CD14-positive monocyte (primary cell): ENCODE results near the gene DNPEP. TPM values are rescaled to one million over a fixed set of nuclear protein-coding genes. Genes with fewer than 3 reads are reported as not detected.

Source experiments
- DNase-seq, 3 donors: peaks; one replicate each; pipeline ENCODE4 v3.0.0-alpha.2; 2011 to 2022
- H2AFZ ChIP-seq: 2 replicates; pipeline ENCODE4 v1.6.0; 2012; ENCODE audit warnings: mild to moderate bottlenecking, low read depth, low read length, inconsistent platforms; ENCODE audit not compliant: insufficient read depth, poor library complexity, severe bottlenecking
- H3K27ac ChIP-seq, 2 donors: 1 replicate in 1 of 2; 2 replicates in 1 of 2; pipeline ENCODE4 v1.5.1; 2012 to 2013; ENCODE audit warnings: low read length in 2 of 2, control low read depth in 1 of 2, inconsistent platforms in 1 of 2, low read depth in 1 of 2, mild to moderate bottlenecking in 1 of 2
- H3K27me3 ChIP-seq, 2 donors: one replicate each; pipeline versions ENCODE4 v1.6.0 to v1.6.1; 2011 to 2013; ENCODE audit warnings: low read length in 2 of 2; ENCODE audit not compliant: control insufficient read depth in 2 of 2, insufficient read depth in 2 of 2
- H3K36me3 ChIP-seq, 2 donors: replicated peaks in 1 of 2; 1 replicate in 1 of 2; 2 replicates in 1 of 2; pipeline versions ENCODE4 v1.5.1 to v1.6.1; 2012 to 2013; ENCODE audit warnings: low read length in 2 of 2, control low read depth in 1 of 2, inconsistent platforms in 1 of 2, mild to moderate bottlenecking in 1 of 2; ENCODE audit not compliant: insufficient read depth in 2 of 2, control insufficient read depth in 1 of 2
- H3K4me1 ChIP-seq, 2 donors: 1 replicate in 1 of 2; 2 replicates in 1 of 2; pipeline versions ENCODE4 v1.5.1 to v1.6.1; 2012 to 2013; ENCODE audit warnings: low read length in 2 of 2, control low read depth in 1 of 2, inconsistent platforms in 1 of 2, mild to moderate bottlenecking in 1 of 2, moderate library complexity in 1 of 2; ENCODE audit not compliant: insufficient read depth in 2 of 2, control insufficient read depth in 1 of 2
- H3K4me2 ChIP-seq: replicated peaks from 2 replicates; pipeline ENCODE3; 2012; ENCODE audit warnings: low read length, moderate library complexity, mild to moderate bottlenecking; ENCODE audit not compliant: poor library complexity, severe bottlenecking; ENCODE audit errors: extremely low read depth
- H3K4me3 ChIP-seq, 3 experiments: fragments of 200-600 bp in 1 of 3; sonication (generic) in 1 of 3; replicated peaks in 1 of 3; 1 replicate in 2 of 3; 2 replicates in 1 of 3; pipeline ENCODE4 v1.5.1; 2011 to 2013; ENCODE audit warnings: low read length in 3 of 3, mild to moderate bottlenecking in 3 of 3, control low read depth in 2 of 3, low read depth in 2 of 3, inconsistent platforms in 1 of 3, moderate library complexity in 1 of 3
- H3K79me2 ChIP-seq: 2 replicates; pipeline ENCODE4 v1.6.0; 2012; ENCODE audit warnings: mild to moderate bottlenecking, control low read depth, inconsistent platforms, low read length, moderate library complexity; ENCODE audit not compliant: insufficient read depth
- H3K9ac ChIP-seq: 2 replicates; pipeline ENCODE4 v1.6.0; 2017; ENCODE audit warnings: low read length, mild to moderate bottlenecking; ENCODE audit not compliant: insufficient read depth, poor library complexity, severe bottlenecking
- H3K9me3 ChIP-seq, 2 donors: replicated peaks in 1 of 2; 1 replicate in 1 of 2; 2 replicates in 1 of 2; pipeline versions ENCODE4 v1.5.1 to v1.6.1; 2012 to 2013; ENCODE audit warnings: low read length in 2 of 2, control low read depth in 1 of 2; ENCODE audit not compliant: control insufficient read depth in 1 of 2, insufficient read depth in 1 of 2
- H4K20me1 ChIP-seq: 2 replicates; pipeline ENCODE4 v1.6.0; 2012; ENCODE audit warnings: mild to moderate bottlenecking, low read length, control low read depth, moderate library complexity; ENCODE audit not compliant: insufficient read depth
- H3K27ac Mint-ChIP-seq, 7 donors: one replicate each; pipeline ENCODE4 v1.8.0; 2020; ENCODE audit warnings: mild to moderate bottlenecking in 7 of 7, mixed read lengths in 7 of 7, moderate library complexity in 6 of 7, inconsistent platforms in 2 of 7
- H3K27me3 Mint-ChIP-seq, 3 donors: one replicate each; pipeline ENCODE4 v1.8.0; 2021 to 2022; ENCODE audit warnings: low read depth in 3 of 3, mild to moderate bottlenecking in 3 of 3, mixed read lengths in 3 of 3, moderate library complexity in 3 of 3, inconsistent platforms in 1 of 3
- H3K36me3 Mint-ChIP-seq, 2 donors: one replicate each; pipeline ENCODE4 v1.8.0; 2020; ENCODE audit warnings: mixed read lengths in 2 of 2, inconsistent platforms in 1 of 2, mild to moderate bottlenecking in 1 of 2
- H3K4me1 Mint-ChIP-seq: one replicate; pipeline ENCODE4 v1.8.0; 2020; ENCODE audit warnings: mild to moderate bottlenecking, mixed read lengths
- H3K4me3 Mint-ChIP-seq, 2 donors: one replicate each; pipeline ENCODE4 v1.8.0; 2020; ENCODE audit warnings: mild to moderate bottlenecking in 2 of 2, mixed read lengths in 2 of 2, moderate library complexity in 1 of 2
- H3K9me3 Mint-ChIP-seq, 7 donors: one replicate each; pipeline ENCODE4 v1.8.0; 2020 to 2022; ENCODE audit warnings: mixed read lengths in 7 of 7, mild to moderate bottlenecking in 6 of 7, moderate library complexity in 6 of 7, inconsistent platforms in 2 of 7
- CTCF ChIP-seq: fragments of 200-600 bp; IDR thresholded peaks from one replicate; pipeline ENCODE4 v1.8.0; 2022; ENCODE audit warnings: antibody characterized with exemption, mild to moderate bottlenecking
- WGBS: methylation state at CpG from one replicate; pipeline ENCODE4 v1.1.5; 2013; ENCODE audit warnings: missing lambda C conversion rate; ENCODE audit not compliant: insufficient coverage; 5-methylcytosine and 5-hydroxymethylcytosine counted together
- intact Hi-C, 2 donors: fragments of 100-400 bp; cut with micrococcal nuclease; formaldehyde crosslinking; loops; one replicate each; pipeline versions ENCODE4 v1.15.0 to v1.15.1; 2023
- polyA minus RNA-seq: library from RNA; depleted of rRNA, polyadenylated mRNA; stranded (reverse); fragments of >200 nt; gene quantifications from 2 replicates; pipeline ENCODE4 v1.2.3, GENCODE V29; 2012
- polyA plus RNA-seq, 3 donors: library from polyadenylated mRNA; depleted of rRNA in 1 of 3; unstranded in 2 of 3; stranded (reverse) in 1 of 3; fragments of 300-500 nt in 2 of 3; fragments of >200 nt in 1 of 3; fragmentation: Illumina TruSeq in 2 of 3; gene quantifications; 1 replicate in 2 of 3; 2 replicates in 1 of 3; pipeline ENCODE4 v1.2.3, GENCODE V29; 2012 to 2021
- total RNA-seq, 12 experiments: library from RNA in 1 of 12; stranded (reverse) in 1 of 12; fragments of 120-200 nt in 1 of 12; gene quantifications; one replicate each; pipeline ENCODE4 v1.2.4 and lab custom pipeline; 2013 to 2026; ENCODE audit warnings: mixed read lengths in 6 of 12, inconsistent platforms in 1 of 12

DNPEP gene
- 52.9 TPM for total RNA-seq (2013)
- 10 to 100 TPM; 51.6 to 83.1 (median 60.6) TPM for polyA plus RNA-seq
- polyA minus RNA-seq: 42.0 and 68.4 TPM in 2 replicates
- 8.1 to 31.5 (median 22.5) reads per million in 11 experiments for total RNA-seq (lab: John Stamatoyannopoulos, UW)

- intact Hi-C loops: loop anchor here (1.0 to 5.0 kb wide), 7 partner anchors 90 to 225 kb away; partner anchors contain the start of genes DNAJB2 (in 2 of the 2), GMPPA (in 2 of the 2), CHPF (in 1 of the 2) and NHEJ1 (in 1 of the 2)
- H3K4me1 ChIP-seq: peaks cover 14 to 19% of the 10 kb centered on the region in 2 donors
- WGBS: 0% methylated on average over 41 of the region's 76 CpGs
- peak within 1 kb of the TSS; percentile 93 for H3K4me2 ChIP-seq
- H4K20me1 ChIP-seq: no peaks in the 10 kb centered on the region
- H3K9me3 ChIP-seq: no peaks in the 10 kb centered on the region
- H3K27me3 ChIP-seq: peaks cover 0 to 6% of the 10 kb centered on the region in 2 donors
- peak within 1 kb of the TSS; percentile 74 to 97 (median 90) for H3K4me3 ChIP-seq
- H2AFZ ChIP-seq: peak within 1 kb of the TSS; percentile 86
- peaks cover 0 to 3% (median under 1%) of the 10 kb centered on the region in 7 donors for H3K9me3 Mint-ChIP-seq
- peak within 1 kb of the TSS; percentile 94 to 97 for H3K4me3 Mint-ChIP-seq
- H3K36me3 Mint-ChIP-seq: peaks cover 38 to 39% of the 10 kb centered on the region in 2 donors
- peak; percentile 84 to 93 (median 89) for DNase-seq
- peaks cover 35 to 39% of the 10 kb centered on the region in 2 donors for H3K36me3 ChIP-seq
- H3K9ac ChIP-seq: peak within 1 kb of the TSS; percentile 86
- peak within 1 kb of the TSS; percentile 89 for H3K27ac ChIP-seq
- H3K4me1 Mint-ChIP-seq: peaks cover 21% of the 10 kb centered on the region
- H3K27ac Mint-ChIP-seq: peak within 1 kb of the TSS; percentile 95 to 98 (median 97)
- H3K79me2 ChIP-seq: no peaks in the 10 kb centered on the region
- no peak for TF ChIP-seq CTCF
- H3K27me3 Mint-ChIP-seq: peaks cover 2 to 9% (median 3%) of the 10 kb centered on the region in 3 donors
Measured at GRCh38 chr2:219387306-219388120, at the start of gene DNPEP. TSS of gene DNPEP (minus strand) at chr2:219387912. CDS start at chr2:219387794, 118 bp downstream.

DNA sequence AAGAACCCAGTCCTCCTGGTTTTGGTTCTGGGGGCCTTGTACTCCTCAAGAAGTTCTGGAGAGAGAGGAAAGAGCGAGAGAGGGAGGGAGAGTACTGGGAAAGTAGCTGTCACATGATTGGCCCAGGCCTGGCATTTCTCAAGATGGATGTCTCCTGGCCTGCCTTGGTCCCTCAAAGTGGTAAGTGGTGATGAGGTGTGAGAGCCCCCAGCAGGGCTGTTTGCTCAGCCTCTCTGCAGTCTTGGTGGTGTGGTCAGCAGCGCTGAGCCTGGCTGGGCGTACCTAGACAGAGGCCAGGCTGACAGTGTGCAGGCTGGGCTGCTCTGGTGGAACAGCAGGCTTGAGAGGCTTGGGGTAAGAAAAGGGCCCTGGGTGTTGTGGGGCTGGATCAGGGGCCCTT, 49.4 kb upstream of the DNPEP start:
- Histone ChIP-seq H3K9ac (no peak overlapping the region), H4K20me1 (no peaks in the 10 kb centered on the region), H3K4me2 (no peak overlapping the region), H3K9me3 (peaks cover 0 to 17% of the 10 kb centered on the region in 2 donors), H3K36me3 (no peaks in the 10 kb centered on the region), H3K4me3 (no peak overlapping the region), H3K27ac (no peak overlapping the region), H3K4me1 (no peaks in the 10 kb centered on the region), H3K79me2 (no peaks in the 10 kb centered on the region), H2AFZ (no peak overlapping the region), H3K27me3 (peaks cover 29 to 84% of the 10 kb centered on the region in 2 donors)
- WGBS: 86% methylated on average over 3 of the region's 3 CpGs
- Mint-ChIP-seq H3K4me3 (no peak overlapping the region), H3K4me1 (no peaks in the 10 kb centered on the region), H3K27ac (no peak overlapping the region), H3K9me3 (peaks cover 0 to 17% (median 3%) of the 10 kb centered on the region in 7 donors), H3K36me3 (peaks cover 0 to 3% of the 10 kb centered on the region in 2 donors), H3K27me3 (peaks cover 17 to 47% (median 44%) of the 10 kb centered on the region in 3 donors)
- intact Hi-C loops: no loop called here
- TF ChIP-seq CTCF: no peak
- no peak for DNase-seq
